RPMI8226 (cell line): Measurements from ENCODE around the gene DDX41.
A peak's percentile ranks its signal among the peaks of the same experiment; 100 is the strongest.
"Not testable (repeated sequence)": the region's sequence is repeated elsewhere in the genome, so short reads cannot be mapped to it uniquely, and the experiment has no call there.

Experiments
- DNase-seq: peaks from one replicate; pipeline ENCODE4 v3.0.0-alpha.2; 2015

The DDX41 gene

DNA sequence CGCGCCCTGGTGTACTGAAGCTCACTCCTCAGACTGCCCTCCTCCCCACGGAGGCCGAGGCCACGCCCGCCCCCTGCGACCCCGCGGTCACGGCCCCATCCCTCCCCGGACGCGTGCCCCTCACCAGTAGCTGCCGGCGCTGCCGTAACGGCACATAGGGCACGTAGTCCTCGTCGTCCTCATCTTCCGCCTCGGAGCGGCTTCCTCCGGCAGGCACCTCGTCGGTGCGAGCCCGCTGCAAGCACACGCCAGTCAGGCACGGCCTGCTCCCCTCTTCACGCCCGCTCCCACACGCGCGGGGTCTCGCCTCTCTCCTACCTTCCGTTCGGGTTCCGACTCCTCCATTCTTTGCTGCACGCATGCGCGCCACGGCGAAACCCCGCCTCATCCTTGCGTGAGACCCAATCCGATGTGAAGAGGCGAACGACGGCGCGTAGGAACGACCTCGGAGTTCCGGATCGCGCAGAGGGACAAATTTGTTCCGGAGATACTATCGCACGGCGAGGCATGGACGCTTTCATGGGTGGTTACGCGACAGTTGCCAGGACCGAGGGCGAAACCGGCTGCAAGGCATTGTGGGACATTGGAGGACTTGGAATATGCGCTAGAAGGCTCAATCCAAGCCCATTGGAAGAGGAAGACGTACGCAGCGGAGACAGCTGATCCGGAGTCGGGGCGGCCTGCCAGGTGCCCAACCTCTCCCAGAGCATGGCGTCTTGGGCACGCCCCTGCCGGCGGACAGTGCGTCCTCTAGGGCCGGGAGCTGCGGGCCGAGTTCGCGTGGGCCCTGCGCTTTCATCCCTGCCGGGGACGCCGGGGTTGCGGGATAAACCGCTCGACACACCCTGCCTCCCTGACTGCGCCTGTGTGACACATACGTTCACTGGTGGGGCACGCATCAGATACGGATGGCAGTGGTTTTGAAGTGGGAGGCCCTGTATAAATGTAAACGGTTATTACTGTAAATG, at the start of gene DDX41:
DDX41 (minus strand) TSS at position 361 of the 968 bp plus-strand sequence; CDS start at position 345, 16 bp downstream.
- peak; percentile 97 for DNase-seq

DNA sequence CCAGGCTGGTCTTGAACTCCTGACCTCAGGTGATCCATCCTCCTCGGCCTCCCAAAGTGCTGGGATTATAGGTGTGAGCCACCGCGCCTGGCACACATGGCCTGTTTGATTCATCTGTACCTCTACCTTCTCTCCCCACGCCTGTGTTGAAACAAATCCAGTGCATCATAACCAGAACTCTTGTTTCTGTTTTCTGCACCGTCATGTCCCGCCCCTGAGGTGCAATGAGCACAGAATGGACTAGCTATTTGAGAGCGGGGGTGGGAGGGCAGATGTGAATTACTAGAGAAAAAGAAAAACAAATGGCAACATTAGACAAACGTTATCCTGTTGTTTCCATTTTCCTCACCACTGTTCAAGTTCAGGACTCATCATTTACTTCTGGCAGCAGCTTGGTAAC, 48.3 kb upstream of the DDX41 start:
- DNase-seq = no peak

DNA sequence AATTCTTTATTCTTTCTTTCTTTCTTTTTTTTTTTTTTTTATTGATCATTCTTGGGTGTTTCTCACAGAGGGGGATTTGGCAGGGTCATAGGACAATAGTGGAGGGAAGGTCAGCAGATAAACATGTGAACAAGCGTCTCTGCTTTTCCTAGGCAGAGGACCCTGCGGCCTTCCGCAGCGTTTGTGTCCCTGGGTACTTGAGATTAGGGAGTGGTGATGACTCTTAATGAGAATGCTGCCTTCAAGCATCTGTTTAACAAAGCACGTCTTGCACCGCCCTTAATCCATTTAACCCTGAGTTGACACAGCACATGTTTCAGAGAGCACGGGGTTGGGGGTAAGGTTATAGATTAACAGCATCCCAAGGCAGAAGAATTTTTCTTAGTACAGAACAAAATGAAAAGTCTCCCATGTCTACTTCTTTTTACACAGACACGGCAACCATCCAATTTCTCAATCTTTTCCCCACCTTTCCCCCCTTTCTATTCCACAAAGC, 42.7 kb upstream of the DDX41 start:
- DNase-seq = not testable (repeated sequence)

DNA sequence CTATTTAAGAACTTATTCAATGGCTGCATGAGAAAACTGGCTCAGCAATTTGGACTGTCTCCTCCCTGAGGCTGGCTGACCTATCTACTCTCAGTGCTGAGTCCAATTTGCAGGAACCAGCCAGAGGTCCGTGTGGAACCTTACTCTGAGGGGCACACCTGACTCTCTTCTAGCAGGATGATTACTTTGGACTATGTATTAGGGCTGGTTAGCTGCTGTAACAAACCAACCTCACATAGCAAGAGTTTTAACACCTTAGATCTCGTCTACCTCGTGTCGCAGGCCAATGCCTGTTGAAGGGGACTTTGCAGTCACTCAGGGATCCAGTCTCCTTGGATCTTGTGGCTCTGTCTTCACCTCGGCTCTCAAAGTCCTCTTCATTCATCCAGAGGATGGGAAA, 41.0 kb upstream of the DDX41 start:
- no peak for DNase-seq

DNA sequence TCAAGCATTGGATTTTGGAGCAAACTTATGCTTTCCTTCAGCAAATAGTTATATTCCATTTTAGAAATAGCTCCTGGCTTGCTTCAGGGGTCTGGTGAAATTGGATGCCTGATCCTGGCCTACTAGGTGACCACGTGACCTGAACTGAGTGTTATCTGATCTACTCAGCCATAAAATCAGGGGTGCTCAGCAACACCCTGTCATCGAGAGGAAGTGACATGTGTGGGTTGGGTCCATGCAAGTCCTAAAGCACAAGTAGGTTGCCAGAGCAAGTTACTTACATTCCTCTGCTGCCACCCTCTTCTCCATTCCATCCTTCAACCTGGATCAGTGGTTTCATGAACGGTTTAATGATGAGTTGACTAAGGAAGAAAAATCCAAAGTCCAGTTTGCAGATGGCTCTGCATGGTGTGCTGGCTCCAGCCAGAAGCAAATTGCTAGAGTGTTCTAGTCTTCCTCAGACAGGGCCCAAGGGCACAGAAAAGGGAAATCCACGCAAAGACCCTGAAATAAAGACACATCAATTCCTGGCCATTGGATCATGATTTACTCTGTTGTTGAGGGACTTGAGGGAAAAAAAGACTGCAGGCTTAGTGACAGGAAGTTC, 40.4 kb upstream of the DDX41 start:
- DNase-seq = no peak

DNA sequence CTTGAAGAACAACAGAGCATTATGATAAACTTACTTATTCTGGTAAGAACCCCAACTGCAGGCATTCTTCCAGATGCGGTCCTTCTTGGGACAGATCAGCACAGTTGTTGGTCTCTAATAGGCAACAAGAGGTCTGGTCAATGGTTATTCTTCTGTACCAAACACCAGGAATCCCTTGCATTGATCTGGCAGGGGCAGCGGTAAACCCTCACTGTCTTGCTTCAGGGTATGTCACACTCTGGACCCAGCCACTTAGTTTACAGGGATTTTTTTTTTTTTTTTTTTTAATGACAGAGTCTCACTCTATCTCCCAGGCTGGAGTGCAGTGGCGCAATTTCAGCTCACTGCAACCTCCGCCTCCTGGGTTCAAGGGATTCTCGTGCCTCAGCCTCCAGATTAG, 38.9 kb upstream of the DDX41 start:
- no peak for DNase-seq

DNA sequence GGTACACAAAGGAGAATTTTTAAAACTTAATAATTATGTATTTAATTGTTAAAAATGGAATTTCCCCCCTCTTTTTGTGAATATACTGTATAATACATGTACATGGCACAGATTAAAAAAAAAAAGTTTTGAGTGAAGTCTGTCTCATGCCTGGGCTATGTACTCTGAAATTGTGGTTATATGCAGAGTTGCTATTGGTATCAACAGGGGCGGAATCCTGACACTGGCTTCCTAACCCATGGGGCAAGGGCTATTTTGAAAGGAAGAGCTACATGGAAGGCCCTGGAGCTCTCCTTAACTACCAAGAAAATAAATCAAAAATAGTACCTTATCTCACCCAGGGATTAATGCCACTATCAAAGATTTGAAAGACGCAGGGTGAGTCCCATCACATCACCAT, 38.5 kb upstream of the DDX41 start:
- no peak for DNase-seq

DNA sequence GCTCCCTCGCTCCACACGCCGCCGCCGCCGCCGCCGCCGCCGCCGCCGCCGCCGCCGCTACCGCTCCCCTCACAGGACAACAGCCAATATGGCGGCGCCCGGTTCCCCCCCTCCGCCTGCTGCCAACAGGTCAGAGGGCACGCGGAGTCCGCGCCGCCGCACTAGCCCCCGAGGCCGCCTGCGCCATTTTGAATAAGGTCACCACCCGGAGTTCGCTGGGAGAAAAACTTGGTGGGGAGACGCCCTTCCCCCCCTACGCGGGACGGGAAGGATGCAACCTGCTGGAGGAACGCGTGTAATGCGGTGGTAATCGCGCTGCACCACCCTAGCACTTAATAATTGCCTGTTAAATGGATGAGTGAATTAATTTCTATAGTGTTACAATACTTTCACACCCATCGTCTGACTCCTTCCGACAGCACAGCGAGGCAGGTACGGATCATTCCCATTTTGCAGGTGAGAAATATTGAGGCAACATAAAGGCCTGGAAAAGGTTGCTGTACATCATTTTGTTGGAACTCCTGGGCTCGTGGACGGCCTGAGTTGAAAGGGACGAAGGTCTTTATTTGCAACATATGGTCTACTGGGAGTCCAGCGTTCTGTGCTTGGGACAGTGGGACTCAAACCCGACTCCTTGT, 37.8 kb upstream of the DDX41 start, which contains the start of gene FAM193B:
FAM193B (minus strand) TSS at position 90 of the 638 bp plus-strand sequence. CDS start 105 bp downstream, outside the sequence.
- DNase-seq = peak; percentile 95

DNA sequence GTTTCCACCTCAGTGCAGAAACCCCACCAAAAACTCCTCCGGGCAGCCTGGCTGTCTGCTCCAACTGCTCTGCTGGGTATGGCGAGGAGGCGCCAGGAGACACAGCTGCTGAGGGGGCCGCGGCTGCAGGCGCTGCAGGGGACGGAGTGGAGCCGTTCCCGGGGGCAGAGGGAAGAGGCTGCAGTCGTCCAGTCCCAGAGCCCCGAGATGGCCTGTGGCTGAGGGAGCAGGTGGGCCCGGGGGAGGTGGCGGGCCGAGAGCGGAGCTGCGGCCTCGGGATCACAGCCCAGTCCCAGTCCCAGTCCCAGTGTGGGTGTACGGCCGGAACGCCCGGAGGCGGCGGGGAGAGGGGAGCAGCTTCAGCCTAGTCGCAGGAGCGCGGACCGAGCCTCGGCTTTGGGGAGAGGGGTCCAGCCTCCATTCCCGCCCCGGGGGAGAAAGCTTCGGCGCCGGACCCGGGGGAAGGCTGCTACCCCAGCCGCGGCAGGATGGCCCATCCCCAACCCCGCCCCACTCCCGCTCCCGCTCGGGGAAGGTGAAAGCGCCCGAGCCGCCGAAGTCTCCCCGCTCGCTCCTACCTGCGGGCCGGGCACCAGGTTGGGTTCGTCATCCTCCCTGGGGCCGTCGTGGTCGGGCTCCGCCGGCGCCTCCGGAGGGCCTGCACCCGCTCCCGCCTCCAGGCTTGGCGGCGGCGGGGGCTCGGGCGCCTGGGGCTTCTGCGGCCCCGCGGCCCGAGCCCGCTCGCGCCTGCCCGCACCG, 37.1 kb upstream of the DDX41 start:
- peak; percentile 26 for DNase-seq

DNA sequence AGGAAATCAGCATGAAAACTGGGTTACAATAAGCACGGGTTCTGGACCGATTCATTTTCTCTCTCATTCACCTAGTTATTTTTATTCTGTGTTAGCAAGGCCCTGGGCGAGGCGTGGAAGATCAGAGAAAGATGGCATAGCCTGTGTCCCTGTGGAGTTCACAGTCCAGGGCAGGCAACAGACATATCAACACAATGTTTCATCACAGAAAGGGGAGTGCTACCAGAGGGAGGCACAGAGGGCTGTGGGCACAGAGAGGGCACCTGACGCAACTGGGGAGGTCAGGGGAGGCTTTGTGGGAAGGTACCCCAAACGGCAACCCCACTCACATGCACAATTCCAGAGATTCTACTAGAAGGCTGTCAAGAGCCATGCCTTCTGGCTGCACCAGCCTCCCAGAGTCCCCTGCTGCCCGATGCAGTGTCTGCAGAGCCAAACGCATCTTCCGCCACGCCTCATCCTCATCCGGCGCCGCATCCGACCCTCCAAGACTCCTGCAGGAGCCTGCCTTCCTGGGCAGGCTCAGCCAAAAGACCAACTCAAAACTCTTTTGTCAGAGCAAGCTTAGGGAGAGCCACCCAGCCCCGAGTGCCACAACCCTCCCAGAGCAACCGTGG, 36.2 kb upstream of the DDX41 start:
- DNase-seq = no peak

DNA sequence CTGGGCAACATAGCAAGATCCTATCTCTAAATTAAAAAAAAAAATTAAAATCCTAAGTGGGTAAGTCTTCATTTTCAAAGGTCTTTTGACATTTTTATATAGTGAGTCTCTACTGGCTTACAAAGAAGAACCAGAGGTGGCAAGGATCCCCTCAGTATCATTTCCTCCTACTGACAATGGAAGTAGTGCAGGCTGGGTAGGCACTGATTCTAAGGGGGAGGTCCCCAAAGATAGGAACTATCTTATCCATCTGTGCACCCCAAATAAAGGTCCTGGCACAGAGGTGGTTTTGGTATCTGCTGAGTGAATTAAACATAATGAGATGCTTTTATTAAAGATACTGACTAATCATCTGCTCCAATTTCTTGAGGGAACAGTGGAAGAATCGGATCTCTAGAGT, 33.4 kb upstream of the DDX41 start:
- DNase-seq = no peak

DNA sequence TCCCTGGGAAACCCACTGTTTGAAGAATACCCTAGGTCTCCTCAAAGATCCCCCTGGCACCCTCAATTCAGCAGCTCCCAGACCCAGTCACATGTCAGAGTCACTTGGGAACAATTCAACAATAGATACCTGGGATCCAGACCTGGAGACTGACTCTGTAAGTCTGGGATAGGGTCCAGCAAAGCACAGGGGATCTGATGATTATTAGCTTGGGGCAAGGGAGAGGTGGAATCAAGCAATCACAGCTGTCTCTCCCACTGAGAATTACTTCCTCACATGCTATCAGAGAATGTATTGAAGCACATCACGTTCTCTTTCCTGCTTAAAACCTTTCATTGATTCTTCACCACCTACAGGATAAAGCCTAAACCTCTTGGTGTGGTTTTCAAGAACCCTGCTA, 31.7 kb upstream of the DDX41 start:
- no peak for DNase-seq

DNA sequence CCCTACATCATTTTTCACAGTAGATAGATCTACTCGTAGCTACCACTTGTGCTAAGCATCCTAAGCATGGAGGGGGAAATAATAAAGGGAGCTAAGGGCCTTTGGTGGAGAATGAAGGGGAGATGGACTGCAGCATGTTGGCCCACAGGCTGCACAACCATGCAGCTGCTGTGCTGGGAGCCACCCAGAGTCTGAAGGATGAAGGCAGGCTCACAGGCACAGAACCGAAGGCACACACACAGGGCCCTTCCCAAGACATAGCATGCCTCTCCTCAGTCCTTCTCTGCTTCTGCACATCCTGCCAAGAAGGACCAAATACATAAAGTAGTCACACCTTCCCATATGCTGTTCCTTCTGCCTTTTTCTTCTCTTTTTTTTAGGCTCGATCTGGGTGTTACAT, 31.0 kb upstream of the DDX41 start:
- DNase-seq = no peak

DNA sequence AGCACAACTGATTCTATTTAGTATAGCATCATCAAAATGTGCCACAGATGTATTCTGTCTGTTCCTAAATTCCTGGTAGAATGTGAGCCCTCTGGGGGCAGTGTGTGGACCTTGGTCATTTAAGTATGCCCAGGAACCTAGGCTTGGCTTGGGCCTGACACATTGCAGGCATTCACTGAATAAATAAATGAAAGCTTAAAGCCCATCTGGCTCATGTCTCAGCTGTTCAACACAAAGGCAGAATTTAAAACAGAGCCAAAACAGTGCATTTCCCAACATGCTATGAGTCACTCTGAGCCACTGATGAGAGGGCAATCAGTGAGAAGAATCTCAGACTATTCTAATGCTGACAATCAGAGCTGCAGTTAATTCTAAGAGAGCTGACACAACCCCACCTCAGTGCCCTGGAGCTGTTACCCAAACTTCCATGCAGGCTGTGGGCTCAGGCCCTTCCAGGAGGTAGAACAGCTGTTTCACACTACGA, 29.5 kb upstream of the DDX41 start:
- no peak for DNase-seq

DNA sequence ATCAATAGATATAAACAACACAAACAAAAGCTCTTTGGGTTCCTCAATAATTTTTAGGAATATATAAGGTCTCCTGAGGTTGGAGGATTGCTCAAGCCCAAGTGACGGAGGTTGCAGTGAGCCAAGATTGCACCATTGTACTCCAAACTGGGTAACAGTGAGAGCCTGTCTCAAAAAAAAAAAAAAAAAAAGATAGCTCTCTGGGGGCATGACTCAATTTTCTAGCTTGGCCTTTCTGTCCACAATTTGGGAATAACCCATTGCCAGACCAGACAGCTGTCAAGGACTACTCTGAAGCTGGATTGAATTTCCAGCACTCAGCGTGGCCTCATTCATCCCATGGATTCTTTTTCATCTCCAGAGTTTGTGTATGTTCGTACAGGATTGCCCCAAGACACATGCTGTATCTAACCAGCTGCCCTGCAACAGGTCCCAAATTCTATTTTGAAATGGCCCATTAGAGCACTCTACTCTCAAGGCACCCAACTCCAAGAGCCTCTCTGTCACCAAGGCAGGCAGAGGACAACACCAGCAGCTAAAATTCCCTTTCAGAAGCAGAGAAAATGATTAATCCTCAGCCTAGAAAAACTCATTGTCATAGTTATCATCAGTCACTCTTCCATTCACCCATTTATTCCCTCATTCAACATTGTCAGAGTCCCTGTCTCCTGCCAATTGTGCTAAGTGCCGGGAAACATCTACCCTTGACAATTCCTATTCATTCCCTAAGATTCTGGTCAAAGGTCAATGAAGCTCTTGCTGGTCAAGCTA, 28.9 kb upstream of the DDX41 start:
- DNase-seq = no peak

DNA sequence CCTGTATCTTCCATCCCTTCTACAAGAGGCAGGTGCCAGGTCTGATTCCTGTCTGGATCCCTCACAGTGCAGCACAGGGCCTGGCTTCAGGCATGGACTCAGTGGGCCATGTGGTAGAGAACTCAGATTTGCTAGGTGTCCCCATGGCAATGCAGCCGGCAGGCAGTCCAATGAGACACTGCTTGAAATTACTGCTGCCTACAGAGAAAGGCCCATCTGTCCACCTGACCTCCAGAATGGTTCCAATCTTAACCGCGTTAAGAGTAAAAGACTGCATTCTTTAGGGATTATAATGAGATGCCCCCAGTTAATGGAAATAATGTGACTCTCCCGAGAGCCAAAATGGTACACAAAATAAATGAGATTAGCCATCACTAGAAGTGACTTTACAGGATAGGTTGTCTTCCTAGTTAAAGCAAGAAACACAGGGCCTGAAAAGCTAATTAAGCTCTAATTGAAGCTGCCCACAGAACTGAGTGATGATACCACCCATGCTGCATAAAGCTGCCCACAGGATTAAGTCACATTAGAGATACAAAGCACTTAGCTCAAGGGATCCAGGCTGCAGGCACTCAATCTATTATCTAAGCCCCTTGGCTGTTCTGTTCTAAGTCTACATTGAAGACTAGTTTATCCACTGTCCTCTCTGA, 26.2 kb upstream of the DDX41 start:
- DNase-seq = no peak

DNA sequence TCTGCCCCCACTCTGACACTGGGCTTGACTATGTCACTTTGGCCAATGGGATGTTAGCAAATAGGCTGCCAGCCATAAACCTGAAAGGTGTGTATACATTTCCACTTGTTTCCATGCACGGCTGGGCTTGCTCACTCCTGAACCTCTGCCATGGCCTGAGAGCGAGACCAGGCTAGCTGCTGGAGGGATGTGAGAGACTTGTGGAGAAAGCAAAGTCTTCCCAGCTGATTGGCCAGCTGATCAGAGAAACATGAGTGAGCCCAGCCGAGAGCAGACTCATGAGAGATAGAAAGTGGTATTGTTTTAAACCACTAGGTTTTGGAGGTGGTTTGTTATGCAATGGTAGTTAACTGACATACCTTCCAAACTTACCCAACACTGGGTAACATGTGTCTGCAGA, 23.7 kb upstream of the DDX41 start:
- no peak for DNase-seq

DNA sequence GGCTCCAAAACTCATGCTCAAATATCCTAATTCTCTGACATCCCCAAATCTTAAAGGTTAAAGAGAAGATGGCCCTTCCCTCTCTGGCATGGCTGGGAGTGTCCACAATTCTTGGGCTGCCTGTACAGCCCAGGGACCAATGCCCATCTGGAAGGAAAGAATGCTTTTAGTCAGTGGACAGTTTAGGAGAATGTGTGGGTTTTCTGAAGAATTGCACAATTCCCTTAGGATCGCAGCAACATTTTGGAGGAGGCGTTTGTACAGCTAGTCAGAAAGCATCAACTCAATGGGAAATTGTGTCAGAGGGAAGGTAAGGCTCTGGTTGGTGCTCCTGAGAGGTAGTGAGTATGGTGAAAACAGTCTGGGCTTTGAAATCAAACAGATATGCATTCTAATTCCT, 22.6 kb upstream of the DDX41 start:
- DNase-seq = no peak

DNA sequence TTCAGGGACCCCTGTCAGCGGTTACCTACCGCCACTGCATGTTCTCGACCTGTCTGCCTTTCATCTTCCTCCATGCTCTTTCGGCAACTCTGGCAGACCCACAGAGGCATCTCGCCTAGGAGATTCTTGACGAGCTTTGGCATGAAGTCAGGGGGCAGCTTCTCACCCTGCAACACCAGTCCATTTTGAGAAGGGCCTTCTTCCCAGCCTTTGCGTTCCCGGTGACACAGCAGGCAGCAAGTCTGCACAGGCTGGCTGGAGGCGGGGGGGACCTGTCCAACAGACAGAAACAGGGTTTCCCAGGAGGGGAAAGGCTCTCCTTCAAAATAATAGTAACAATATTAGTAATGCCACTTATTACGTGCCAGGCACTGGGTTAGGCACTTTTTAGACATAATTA, 22.1 kb upstream of the DDX41 start:
- DNase-seq = no peak
